Measurements from ENCODE around the gene IGF2BP2.
A peak's percentile ranks its signal among the peaks of the same experiment; 100 is the strongest.

GRCh38 chr3:185815391-185816282 lies 9.2 kb downstream of the IGF2BP2 start:
- TF ChIP-seq POLR2A (IDR thresholded peaks at IDR 0.05; ENCODE audit: low read length) (peak; percentile 28), GATA1 (IDR thresholded peaks at IDR 0.05; ENCODE audit: low read depth, low read length) (no peak)
